Keratinocyte (primary cell): ENCODE measurements around the gene NXPH4. TPM values are rescaled to one million over a fixed set of nuclear protein-coding genes. Genes with fewer than 3 reads are reported as not detected.

Experiments
- DNase-seq: peaks from one replicate; pipeline ENCODE4 v3.0.0-alpha.2; 2011; ENCODE audit warnings: low read depth, missing footprints, low spot score
- FAIRE-seq: peaks from 2 replicates; lab custom pipeline; 2011; peaks lifted over from hg19 to GRCh38; lab: Jason Lieb, UNC
- H2AFZ ChIP-seq: 2 replicates; pipeline ENCODE4 v1.6.0; 2012; ENCODE audit warnings: low read length, control low read depth, inconsistent platforms; ENCODE audit not compliant: control insufficient read depth
- H3K27ac ChIP-seq: 2 replicates; pipeline ENCODE4 v1.5.1; 2011; ENCODE audit warnings: low read length; ENCODE audit not compliant: control insufficient read depth, insufficient read depth
- H3K27me3 ChIP-seq: 3 replicates; pipeline ENCODE4 v1.6.0; 2011; ENCODE audit warnings: low read length; ENCODE audit not compliant: control insufficient read depth, insufficient read depth; ENCODE audit errors: extremely low read depth
- H3K36me3 ChIP-seq, 2 experiments: 2 replicates in 1 of 2; 3 replicates in 1 of 2; pipeline ENCODE4 v1.5.1; 2011; ENCODE audit warnings: low read length in 2 of 2, mild to moderate bottlenecking in 1 of 2; ENCODE audit not compliant: control insufficient read depth in 2 of 2, insufficient read depth in 2 of 2; ENCODE audit errors: extremely low read depth in 1 of 2
- H3K4me1 ChIP-seq: 3 replicates; pipeline ENCODE4 v1.5.1; 2011; ENCODE audit warnings: low read length; ENCODE audit not compliant: control insufficient read depth, insufficient read depth; ENCODE audit errors: extremely low read depth
- H3K4me2 ChIP-seq: 3 replicates; pipeline ENCODE4 v1.6.0; 2011; ENCODE audit warnings: low read depth, low read length; ENCODE audit not compliant: control insufficient read depth, insufficient read depth; ENCODE audit errors: extremely low read depth
- H3K4me3 ChIP-seq, 3 experiments: fragments of 200-600 bp in 1 of 3; sonication (generic) in 1 of 3; 2 replicates in 2 of 3; 3 replicates in 1 of 3; pipeline ENCODE4 v1.5.1; 2011 to 2016; ENCODE audit warnings: low read length in 3 of 3, mild to moderate bottlenecking in 3 of 3, control low read depth in 2 of 3, inconsistent platforms in 1 of 3, low read depth in 1 of 3, mixed read lengths in 1 of 3, mixed run types in 1 of 3, moderate library complexity in 1 of 3; ENCODE audit not compliant: control insufficient read depth in 2 of 3, insufficient read depth in 2 of 3; ENCODE audit errors: extremely low read depth in 1 of 3
- H3K79me2 ChIP-seq: 2 replicates; pipeline ENCODE4 v1.6.0; 2012; ENCODE audit warnings: low read length; ENCODE audit not compliant: control insufficient read depth, insufficient read depth
- H3K9ac ChIP-seq: 3 replicates; pipeline ENCODE4 v1.6.0; 2011; ENCODE audit warnings: low read length; ENCODE audit not compliant: control insufficient read depth, insufficient read depth; ENCODE audit errors: extremely low read depth
- H3K9me1 ChIP-seq: 3 replicates; pipeline ENCODE4 v1.6.0; 2011; ENCODE audit warnings: low read length; ENCODE audit not compliant: control insufficient read depth, insufficient read depth; ENCODE audit errors: extremely low read depth
- H3K9me3 ChIP-seq: 2 replicates; pipeline ENCODE4 v1.5.1; 2012; ENCODE audit warnings: low read depth, low read length; ENCODE audit not compliant: control insufficient read depth
- H4K20me1 ChIP-seq: 3 replicates; pipeline ENCODE4 v1.6.0; 2011; ENCODE audit warnings: low read length; ENCODE audit not compliant: control insufficient read depth, insufficient read depth; ENCODE audit errors: extremely low read depth
- CTCF ChIP-seq, 3 experiments: IDR thresholded peaks in 1 of 3; conservative IDR thresholded peaks in 1 of 3; optimal IDR thresholded peaks in 1 of 3; 2 replicates in 2 of 3; 3 replicates in 1 of 3; pipeline versions ENCODE3 to v1.5.1; 2011; ENCODE audit warnings: low read length in 3 of 3, mild to moderate bottlenecking in 3 of 3, moderate library complexity in 2 of 3, control low read depth in 1 of 3, inconsistent platforms in 1 of 3; ENCODE audit not compliant: insufficient read depth in 2 of 3; ENCODE audit errors: extremely low read depth in 1 of 3
- EZH2 ChIP-seq: IDR thresholded peaks from one replicate; pipeline ENCODE4 v1.6.1; 2012; ENCODE audit warnings: inconsistent platforms, mild to moderate bottlenecking, low read length, moderate library complexity
- dilution Hi-C: fragments of 300-500 bp; cut with MboI; formaldehyde crosslinking; loops from one replicate; pipeline ENCODE4 v1.7.0; 2020; ENCODE audit warnings: low sequenced_read_pairs; ENCODE audit not compliant: extremely low pct_ligation_motif_present
- polyA plus RNA-seq, 5 experiments: library from polyadenylated mRNA; depleted of rRNA in 3 of 5; stranded (reverse) in 3 of 5; stranded (forward) in 1 of 5; unstranded in 1 of 5; fragments of >200 nt; gene quantifications; 1 replicate in 1 of 5; 2 replicates in 3 of 5; 3 replicates in 1 of 5; pipeline versions ENCODE4 v1.2.1 to v1.2.3, GENCODE V29; 2011 to 2012; ENCODE audit warnings: missing spikeins in 2 of 5, low read depth in 1 of 5, low replicate concordance in 1 of 5

Gene NXPH4
- polyA plus RNA-seq, 1 donor (not counting 4 experiments of a cell fraction or from before 2014, with no cell fraction given), result 0.97 TPM

GRCh38 chr12:57185906-57186508 lies 30.6 kb upstream of the NXPH4 start:
- peaks cover 9% of the 10 kb centered on the region for H3K4me1 ChIP-seq
- no peaks in the 10 kb centered on the region for H3K27me3 ChIP-seq
- H3K9me1 ChIP-seq, result no peaks in the 10 kb centered on the region
- H3K27ac ChIP-seq, result no peak overlapping the region
- TF ChIP-seq CTCF (optimal IDR thresholded peaks at IDR 0.05 in 1 of 3, IDR thresholded peaks at IDR 0.05 in 1 of 3, conservative IDR thresholded peaks at IDR 0.05 in 1 of 3; ENCODE audit: extremely low read depth in 1 of 3, insufficient read depth in 2 of 3, low read length in 3 of 3) (no peak), EZH2 (no peak)
- DNase-seq (no peak), FAIRE-seq (no peak)
- H3K4me2 ChIP-seq, result no peak overlapping the region
- no peak overlapping the region for H2AFZ ChIP-seq
- no peaks in the 10 kb centered on the region for H3K9me3 ChIP-seq
- no peak overlapping the region for H3K9ac ChIP-seq
- H4K20me1 ChIP-seq, result no peaks in the 10 kb centered on the region
- dilution Hi-C loops, result no loop called here
- no peak overlapping the region for H3K4me3 ChIP-seq
- peaks cover 0 to 24% of the 10 kb centered on the region in 2 experiments for H3K36me3 ChIP-seq
- H3K79me2 ChIP-seq, result no peaks in the 10 kb centered on the region

GRCh38 chr12:57187222-57188089 lies 29.1 kb upstream of the NXPH4 start:
- no peak for FAIRE-seq
- no peaks in the 10 kb centered on the region for H4K20me1 ChIP-seq

More at GRCh38 chr12:57187222-57188089, 29.1 kb upstream of the NXPH4 start:
- dilution Hi-C loops, result no loop called here
- Histone ChIP-seq H3K4me3 (no peak overlapping the region), H3K9ac (no peak overlapping the region), H3K4me2 (no peak overlapping the region), H3K36me3 (peaks cover 0 to 35% of the 10 kb centered on the region in 2 experiments), H3K9me3 (no peaks in the 10 kb centered on the region), H3K79me2 (no peaks in the 10 kb centered on the region), H3K9me1 (no peaks in the 10 kb centered on the region), H2AFZ (no peak overlapping the region), H3K4me1 (peaks cover 9% of the 10 kb centered on the region), H3K27ac (no peak overlapping the region), H3K27me3 (no peaks in the 10 kb centered on the region)
- no peak for TF ChIP-seq CTCF (optimal IDR thresholded peaks at IDR 0.05 in 1 of 3, IDR thresholded peaks at IDR 0.05 in 1 of 3, conservative IDR thresholded peaks at IDR 0.05 in 1 of 3; ENCODE audit: extremely low read depth in 1 of 3, insufficient read depth in 2 of 3, low read length in 3 of 3)
- no peak for TF ChIP-seq EZH2
- DNase-seq, result no peak
